Esophagus mucosa (tissue), 1 donor: ENCODE measurements around the gene KIRREL1. TPM values are rescaled to one million over a fixed set of nuclear protein-coding genes. Genes with fewer than 3 reads are reported as not detected.
"Not testable (repeated sequence)": the region's sequence is repeated elsewhere in the genome, so short reads cannot be mapped to it uniquely, and the experiment has no call there.

Experiments
- ATAC-seq: fragments of 200-7000 bp; cut with Tn5 transposase; one replicate; pipeline ENCODE4 v1.9.1; 2020
- total RNA-seq: library from RNA; stranded (reverse); gene quantifications from one replicate; pipeline ENCODE4 v1.2.4, GENCODE V29; 2023
- donor health status: DM: yes; HTN: yes; CAD: no.

Gene KIRREL1
- total RNA-seq, 1 donor from 2014 or later = 9.9 TPM

GRCh38 chr1:158107916-158108315 is 114.5 kb downstream of the KIRREL1 start:
- ATAC-seq = no peak

DNA sequence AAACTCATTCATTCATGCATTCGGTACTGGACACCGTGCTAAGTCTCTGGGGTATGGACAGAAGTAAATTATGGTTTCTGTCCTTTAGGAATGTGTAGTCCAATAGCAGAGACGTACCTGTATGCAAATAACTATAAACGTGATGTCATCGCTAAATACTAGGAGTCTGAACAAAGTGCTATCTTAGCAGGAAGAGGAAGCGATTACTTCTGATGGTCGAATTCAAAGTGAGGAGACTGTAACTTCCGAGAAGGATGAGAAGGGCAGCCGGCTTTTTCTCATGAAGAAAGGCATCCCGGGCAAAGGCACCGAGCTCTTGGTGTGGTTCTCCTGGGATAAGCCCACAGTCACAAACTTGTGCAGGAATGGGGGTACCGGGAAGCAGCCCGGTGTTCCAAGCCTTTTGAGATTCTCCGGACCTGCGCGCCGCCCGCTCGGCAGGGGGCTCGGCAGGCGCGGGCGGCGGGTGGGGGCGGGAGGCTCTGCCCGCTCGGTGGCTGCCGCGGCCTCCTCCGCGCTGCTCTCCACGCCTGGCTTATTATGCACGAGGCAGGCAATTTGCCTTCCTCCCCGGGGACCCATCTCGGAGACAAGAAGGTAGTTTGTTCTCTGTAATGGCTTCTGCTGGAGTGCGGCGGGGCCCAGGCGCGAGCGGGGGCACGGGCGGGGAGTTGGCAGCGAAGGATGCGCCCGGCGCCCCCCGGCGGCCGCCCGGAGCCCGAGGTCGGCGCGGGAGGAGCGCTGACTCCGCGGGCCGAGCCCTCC is 119.7 kb downstream of the KIRREL1 start:
- peak; percentile 59 for ATAC-seq

DNA sequence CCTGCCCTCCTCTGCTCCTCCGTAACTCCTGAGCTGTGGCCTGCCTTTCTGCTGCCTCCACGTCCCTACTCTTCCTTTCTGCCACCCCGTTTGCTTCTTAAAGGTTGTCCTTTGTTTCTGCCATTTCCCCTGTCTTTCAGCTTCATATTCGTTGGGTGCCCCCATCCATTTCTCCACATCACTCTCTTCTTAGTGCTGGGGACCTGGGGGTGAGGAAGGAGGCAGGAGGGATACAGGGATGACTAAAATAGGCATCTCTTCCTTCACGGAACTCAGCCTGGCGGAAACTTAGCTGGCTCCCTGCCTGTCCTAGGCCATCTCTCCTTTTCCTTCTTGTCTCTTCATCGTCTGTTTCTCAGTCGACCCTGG is 120.3 kb downstream of the KIRREL1 start:
- ATAC-seq = no peak

GRCh38 chr1:158115126-158115525 is 121.7 kb downstream of the KIRREL1 start:
- ATAC-seq = no peak

DNA sequence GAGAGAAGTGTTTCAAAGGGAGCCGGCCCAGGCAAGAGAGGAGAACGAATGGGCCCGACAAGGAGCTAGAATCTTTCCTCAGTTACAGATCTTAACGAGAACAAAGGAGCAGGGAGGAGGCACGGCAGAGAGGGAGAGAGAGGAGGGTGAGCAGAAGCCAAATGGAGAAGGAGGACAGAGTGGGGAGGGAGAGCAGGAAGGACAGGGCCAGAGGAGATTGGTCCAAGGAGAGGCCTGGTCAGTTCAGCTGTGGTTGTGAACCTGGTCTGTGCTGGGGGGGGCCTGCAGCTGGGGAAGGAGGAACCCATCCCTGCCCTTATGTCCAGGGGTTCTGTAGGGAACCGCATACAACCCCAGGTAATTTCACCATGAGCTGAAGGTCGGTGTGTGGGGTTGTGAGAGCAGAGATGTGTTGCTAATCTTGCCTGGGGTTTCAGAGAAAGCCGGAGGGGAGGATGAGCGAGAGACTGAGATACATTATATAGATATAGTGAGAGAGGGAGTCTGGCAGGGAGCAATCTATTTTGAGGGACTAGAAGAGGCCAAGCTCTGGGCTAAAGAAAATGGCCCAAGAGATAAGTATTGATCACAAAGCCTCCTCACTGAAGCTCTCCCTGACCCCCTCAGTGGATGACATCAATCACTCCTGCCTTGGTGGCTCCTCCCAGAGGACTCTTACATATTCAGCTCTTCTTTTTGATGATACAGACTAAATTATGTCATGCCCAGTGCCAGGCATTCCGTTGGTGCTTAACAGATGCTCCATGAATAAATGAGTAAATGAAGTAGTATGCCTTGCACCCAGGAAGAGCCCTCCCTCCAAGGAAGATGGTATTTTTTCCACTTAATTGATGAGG is 123.1 kb downstream of the KIRREL1 start:
- ATAC-seq = no peak

- peak; percentile 15 for ATAC-seq
Measured at GRCh38 chr1:158117854-158118704, 124.6 kb downstream of the KIRREL1 start.

- ATAC-seq = no peak
Measured at GRCh38 chr1:158118713-158119402, 125.4 kb downstream of the KIRREL1 start.

- no peak for ATAC-seq
Measured at GRCh38 chr1:158119976-158120653, 126.7 kb downstream of the KIRREL1 start.

DNA sequence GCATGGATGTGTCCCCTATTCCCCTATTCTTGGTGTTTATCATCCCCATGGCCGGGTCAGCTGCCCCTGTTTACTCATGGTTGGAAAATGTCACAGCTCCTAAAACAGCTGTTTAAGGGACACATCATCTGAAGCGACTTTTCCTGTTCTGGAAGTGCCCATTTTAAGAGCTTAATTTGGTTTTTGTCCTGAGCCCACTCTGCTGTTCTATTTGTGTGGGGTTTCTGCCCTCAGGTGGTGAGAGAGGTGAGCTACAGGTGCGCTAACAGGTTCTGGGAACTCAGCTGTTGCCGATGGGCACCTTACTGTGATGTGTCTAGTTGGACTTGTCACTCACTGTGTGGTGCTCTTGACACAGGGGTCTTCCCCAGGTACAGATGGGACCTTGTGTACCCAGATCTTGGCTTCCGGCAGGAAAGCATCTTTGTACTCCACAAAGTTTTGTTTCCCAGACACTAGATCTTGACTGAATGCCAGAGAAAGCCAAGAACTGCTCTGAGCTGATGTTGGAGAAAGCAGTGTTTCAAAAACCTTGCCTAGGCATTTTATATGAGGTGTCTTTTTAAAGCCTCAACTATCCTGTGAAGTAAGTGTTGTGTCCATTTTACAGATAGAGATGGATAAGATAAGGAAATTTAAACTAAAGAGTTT is 128.3 kb downstream of the KIRREL1 start:
- peak; percentile 41 for ATAC-seq

GRCh38 chr1:158122833-158123388 is 129.5 kb downstream of the KIRREL1 start:
- no peak for ATAC-seq

- peak; percentile 72 for ATAC-seq
Measured at GRCh38 chr1:158124034-158124433, 130.6 kb downstream of the KIRREL1 start.

DNA sequence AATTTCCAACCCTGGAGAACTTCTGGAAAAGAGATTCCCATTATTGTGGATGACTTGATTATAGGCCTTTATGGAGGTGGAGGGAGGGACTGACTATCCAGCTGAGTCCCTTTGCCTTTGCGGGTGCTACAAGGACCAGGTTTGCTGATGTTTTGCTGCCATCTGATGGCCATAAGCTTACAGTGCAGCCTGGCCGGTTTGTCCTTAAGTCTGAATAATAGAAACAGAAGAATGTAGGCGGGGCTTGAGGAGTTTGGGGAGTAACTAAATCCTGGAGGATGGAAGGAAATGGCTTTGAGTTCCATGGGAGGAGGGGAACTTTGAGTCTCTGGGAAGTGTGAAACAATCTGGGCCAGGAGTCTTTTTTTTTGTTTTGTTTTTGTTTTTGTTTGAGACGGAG is 131.6 kb downstream of the KIRREL1 start:
- peak; percentile 96 for ATAC-seq

DNA sequence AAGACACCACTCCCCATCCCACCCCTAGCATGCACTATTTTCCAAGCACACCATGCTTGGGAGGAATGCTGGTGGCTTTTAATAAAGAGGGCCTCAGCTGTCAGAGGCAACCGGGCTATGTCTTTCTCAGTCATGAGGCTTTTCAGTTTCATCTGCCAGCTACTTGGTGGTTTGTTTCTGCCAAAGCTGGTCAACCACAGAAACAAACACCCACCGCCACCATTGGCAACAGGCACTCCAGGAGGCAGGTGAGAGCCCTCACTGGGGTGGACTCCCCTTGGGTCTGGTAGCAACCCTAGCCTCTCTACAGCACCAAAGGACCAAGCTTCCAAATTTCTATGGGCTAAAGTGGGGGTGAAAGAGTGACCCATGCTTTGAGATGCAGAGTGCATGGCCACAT is 133.0 kb downstream of the KIRREL1 start:
- ATAC-seq = no peak

- ATAC-seq = not testable (repeated sequence)
Measured at GRCh38 chr1:158128531-158128930, 135.1 kb downstream of the KIRREL1 start.

- no peak for ATAC-seq
Measured at GRCh38 chr1:158131217-158131616, 137.8 kb downstream of the KIRREL1 start.

DNA sequence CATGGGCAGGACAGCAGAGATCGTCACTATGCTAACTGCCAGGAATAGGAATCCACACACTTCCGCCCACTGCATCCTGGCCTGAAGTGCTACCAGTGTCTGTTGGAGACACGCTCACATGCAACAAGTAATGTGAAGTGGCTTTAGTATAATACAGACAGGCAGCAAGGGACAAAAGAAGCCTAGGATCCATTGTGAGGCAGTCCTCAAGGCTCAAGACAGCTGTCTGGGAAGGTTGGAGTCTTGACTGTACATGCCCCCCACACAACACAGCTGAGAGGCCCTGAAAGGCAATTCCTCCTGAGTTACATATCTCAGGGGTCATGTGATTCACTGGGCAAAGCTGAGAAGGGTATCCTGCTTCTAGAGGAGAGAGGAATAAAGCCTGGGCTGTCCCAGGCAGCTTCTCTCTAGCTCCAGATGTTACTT is 147.3 kb downstream of the KIRREL1 start:
- ATAC-seq = no peak

GRCh38 chr1:158145173-158145719 is 151.8 kb downstream of the KIRREL1 start:
- ATAC-seq = no peak

- peak; percentile 6 for ATAC-seq
Measured at GRCh38 chr1:158146165-158146564, 152.7 kb downstream of the KIRREL1 start.

DNA sequence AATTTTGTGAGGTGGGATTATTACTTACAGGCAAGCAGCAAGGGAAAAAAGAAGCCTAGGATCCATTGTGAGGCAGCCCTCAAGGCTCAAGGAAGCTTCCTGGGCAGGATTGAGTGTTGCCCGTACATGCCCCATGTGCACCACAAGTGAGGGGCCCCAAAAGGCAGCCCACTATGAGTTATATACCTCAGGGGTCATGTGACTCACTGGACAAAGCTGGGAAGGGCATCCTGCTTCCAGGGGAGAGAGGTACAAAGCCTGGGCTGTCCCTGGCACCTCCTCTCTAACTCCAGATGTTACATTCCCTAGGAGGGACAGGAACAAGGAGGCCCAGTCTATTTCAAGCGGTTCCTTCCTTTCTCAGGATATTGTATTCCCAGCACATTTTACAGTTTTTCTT is 153.3 kb downstream of the KIRREL1 start:
- no peak for ATAC-seq

DNA sequence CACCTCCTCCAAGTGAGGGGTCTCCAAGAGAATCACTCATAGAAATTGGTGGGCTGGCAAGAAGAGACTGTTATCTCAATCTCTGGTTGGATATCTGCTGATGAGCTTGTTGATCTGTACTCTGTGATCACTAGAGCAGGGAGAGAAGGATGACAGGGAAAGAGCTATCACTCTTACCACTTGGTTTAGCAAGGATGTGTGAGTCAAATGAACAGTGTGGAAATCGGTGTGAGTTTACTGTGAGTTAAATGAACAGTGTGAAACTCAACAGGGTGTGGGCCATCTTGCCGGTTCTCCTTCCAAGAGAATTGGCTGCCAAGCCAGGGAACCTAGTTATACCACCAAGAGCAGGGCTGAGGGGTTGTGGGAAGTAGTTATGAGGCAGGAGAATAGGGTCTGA is 154.0 kb downstream of the KIRREL1 start:
- no peak for ATAC-seq
